ENCODE measurements around the gene INMT. TPM values are rescaled to one million over a fixed set of nuclear protein-coding genes. Genes with fewer than 3 reads are reported as not detected.
A peak's percentile ranks its signal among the peaks of the same experiment; 100 is the strongest.

INMT gene
- total and polyA plus RNA-seq, 4 donors, result 0.84 to 130 (median 28.6) TPM

- peaks cover 0 to 5% (median 0%) of the 10 kb centered on the region in 4 donors for H3K4me1 ChIP-seq (ENCODE audit: control insufficient read depth in 4 of 4, insufficient read depth in 4 of 4, low read length in 3 of 4)
These were observed 8.7 kb downstream of the INMT start for GRCh38 chr7:30760514-30761213.

GRCh38 chr7:30761214-30762156, 9.6 kb downstream of the INMT start:
- Histone ChIP-seq H3K4me3 (ENCODE audit: low read depth in 1 of 3, low read length in 3 of 3) (no peak overlapping the region), H3K9me3 (ENCODE audit: control insufficient read depth in 4 of 4, low read length in 3 of 4) (no peaks in the 10 kb centered on the region), H3K27me3 (ENCODE audit: control insufficient read depth in 4 of 4, insufficient read depth in 4 of 4, low read length in 3 of 4) (no peaks in the 10 kb centered on the region), H3K27ac (ENCODE audit: low read depth in 1 of 2, low read length in 2 of 2) (peak overlapping the region; percentile 23 to 39), H3K36me3 (ENCODE audit: control insufficient read depth in 4 of 4, insufficient read depth in 3 of 4, low read depth in 1 of 4, low read length in 3 of 4) (no peaks in the 10 kb centered on the region), H3K9ac (ENCODE audit: low read depth in 1 of 2, low read length in 2 of 2) (no peak overlapping the region), H3K4me1 (ENCODE audit: control insufficient read depth in 4 of 4, insufficient read depth in 4 of 4, low read length in 3 of 4) (peaks cover 0 to 5% (median 0%) of the 10 kb centered on the region in 4 donors)
- DNase-seq (ENCODE audit: low spot score), result no peak
- 74% methylated on average over 13 of the region's 13 CpGs for WGBS
- TF ChIP-seq RXRA (IDR thresholded peaks at IDR 0.05) (peak; percentile 40 to 72), YY1 (IDR thresholded peaks at IDR 0.05) (peak; percentile 42), NR2F2 (IDR thresholded peaks at IDR 0.05) (peak; percentile 99), REST (IDR thresholded peaks at IDR 0.05) (no peak), FOXA1 (IDR thresholded peaks at IDR 0.05) (no peak), MAX (IDR thresholded peaks at IDR 0.05) (no peak), SP1 (IDR thresholded peaks at IDR 0.05) (peak; percentile 70), JUND (IDR thresholded peaks at IDR 0.05) (no peak), RAD21 (IDR thresholded peaks at IDR 0.05) (peak in 1 of 2 donors; percentile 18), ATF3 (IDR thresholded peaks at IDR 0.05) (no peak)

More at GRCh38 chr7:30760514-30761213, 8.7 kb downstream of the INMT start:
- H3K27ac ChIP-seq (ENCODE audit: low read depth in 1 of 2, low read length in 2 of 2), result peak overlapping the region in 1 of 2 donors; percentile 39
- 94% methylated on average over 3 of the region's 3 CpGs for WGBS
- DNase-seq (ENCODE audit: low spot score), result no peak
- H3K9ac ChIP-seq (ENCODE audit: low read depth in 1 of 2, low read length in 2 of 2), result no peak overlapping the region
- H3K36me3 ChIP-seq (ENCODE audit: control insufficient read depth in 4 of 4, insufficient read depth in 3 of 4, low read depth in 1 of 4, low read length in 3 of 4), result no peaks in the 10 kb centered on the region
- H3K27me3 ChIP-seq (ENCODE audit: control insufficient read depth in 4 of 4, insufficient read depth in 4 of 4, low read length in 3 of 4), result no peaks in the 10 kb centered on the region
- no peak overlapping the region for H3K4me3 ChIP-seq (ENCODE audit: low read depth in 1 of 3, low read length in 3 of 3)
- no peaks in the 10 kb centered on the region for H3K9me3 ChIP-seq (ENCODE audit: control insufficient read depth in 4 of 4, low read length in 3 of 4)
- no peak for TF ChIP-seq EGR1 (IDR thresholded peaks at IDR 0.05; ENCODE audit: low read depth in 2 of 2)
- no peak for TF ChIP-seq ATF3 (IDR thresholded peaks at IDR 0.05)
- TF ChIP-seq HNF4G (IDR thresholded peaks at IDR 0.05), result no peak
- no peak for TF ChIP-seq ZBTB33 (IDR thresholded peaks at IDR 0.05)
- no peak for TF ChIP-seq GABPA (IDR thresholded peaks at IDR 0.05 in 1 of 2, conservative IDR thresholded peaks at IDR 0.05 in 1 of 2)
